NCI-H748 (cell line): ENCODE results near the gene KCNRG.
"Not testable (repeated sequence)": the region's sequence is repeated elsewhere in the genome, so short reads cannot be mapped to it uniquely, and the experiment has no call there.

Experiments used
- DNase-seq: peaks from one replicate; lab custom pipeline; 2025; ENCODE audit not compliant: unreplicated experiment; lab: John Stamatoyannopoulos, UW

The KCNRG gene

GRCh38 chr13:50015258-50015657, at the start of gene KCNRG:
KCNRG (plus strand) TSS chr13:50015444; CDS start chr13:50015494, 50 bp downstream.
- DNase-seq: no peak

GRCh38 chr13:49967456-49967855, 47.8 kb upstream of the KCNRG start:
- no peak for DNase-seq

DNA sequence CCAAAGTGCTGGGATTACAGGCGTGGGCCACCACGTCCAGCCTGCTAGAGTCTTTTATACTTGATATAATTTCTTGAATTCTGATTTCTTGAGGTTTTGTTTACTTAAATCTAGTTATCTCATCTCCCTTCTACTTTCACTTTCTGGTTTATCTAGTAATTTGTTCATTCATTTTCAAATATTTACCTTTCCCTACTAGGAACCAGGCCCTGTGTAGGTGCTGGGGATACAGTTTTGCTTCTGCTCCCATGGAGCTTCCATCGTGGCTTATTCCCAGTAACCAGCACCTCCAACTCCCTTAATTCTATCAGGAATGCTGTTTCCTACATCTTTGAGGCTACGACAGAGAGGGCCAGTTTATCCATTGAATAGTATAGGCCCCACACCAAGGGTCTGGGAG, 42.5 kb upstream of the KCNRG start:
- DNase-seq: no peak

DNA sequence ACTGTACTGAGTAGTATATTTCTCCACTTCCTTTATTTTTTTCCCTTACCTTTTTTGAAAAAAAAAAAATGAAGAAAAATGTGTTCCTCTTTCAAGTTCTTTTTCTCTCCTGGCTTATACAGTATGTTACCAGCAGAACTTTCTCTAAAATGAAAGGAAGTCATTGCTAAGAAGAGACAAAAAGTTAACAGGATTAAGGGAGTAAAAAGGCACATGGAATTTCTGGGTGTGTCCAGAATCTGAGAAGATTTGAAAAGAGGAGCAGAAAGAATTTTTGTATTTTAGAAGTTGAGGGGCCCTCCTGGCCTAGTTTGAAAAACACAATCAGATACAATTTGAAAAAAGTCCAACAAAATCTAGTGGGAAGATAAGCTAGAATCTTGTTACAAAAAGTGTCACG, 39.4 kb upstream of the KCNRG start:
- no peak for DNase-seq

DNA sequence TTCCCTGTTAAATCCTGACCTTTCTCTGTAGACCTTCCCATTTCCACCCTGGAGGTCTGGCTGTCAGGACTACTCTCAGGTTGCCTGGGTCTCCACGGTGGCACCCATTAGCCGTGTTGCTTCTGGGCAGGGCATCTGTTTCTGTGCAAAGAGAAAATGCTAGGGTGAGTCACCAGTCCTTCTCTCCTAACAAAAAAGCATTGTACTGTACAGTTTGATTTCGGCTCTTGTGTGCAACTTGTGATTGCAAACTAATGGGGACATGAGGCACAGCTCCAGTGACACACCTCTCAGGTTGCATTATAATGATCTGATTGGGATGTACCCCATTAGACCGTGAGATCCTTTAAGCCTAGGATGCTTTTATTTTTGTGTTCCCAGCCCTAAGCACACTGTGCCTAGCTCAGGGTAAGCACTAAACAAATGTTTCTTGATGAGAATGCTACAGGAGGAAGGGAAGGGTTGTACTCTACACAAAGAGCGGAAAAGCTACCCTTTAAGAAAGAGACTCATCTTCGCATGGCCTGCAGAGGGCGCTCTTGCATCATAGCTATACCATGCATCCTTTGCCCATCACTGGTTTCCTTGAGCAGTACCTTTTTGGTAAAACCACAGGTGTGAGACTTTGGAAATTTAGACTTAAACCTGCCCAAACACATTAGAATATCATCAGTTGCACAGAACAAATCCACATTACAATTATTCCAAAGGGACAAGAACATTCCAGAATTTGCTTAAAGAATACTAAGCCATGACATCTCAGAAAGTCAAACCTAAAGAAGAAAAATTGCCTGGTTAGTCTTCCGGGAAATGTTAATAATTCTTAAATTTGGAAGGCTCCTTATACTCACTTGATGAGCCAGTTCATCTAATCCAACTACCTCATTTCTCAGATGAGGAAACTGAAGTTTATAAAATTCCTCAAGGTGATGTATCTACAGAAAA, 38.7 kb upstream of the KCNRG start:
- peak; percentile 76 for DNase-seq

GRCh38 chr13:49977992-49978391, 37.3 kb upstream of the KCNRG start:
- no peak for DNase-seq

DNA sequence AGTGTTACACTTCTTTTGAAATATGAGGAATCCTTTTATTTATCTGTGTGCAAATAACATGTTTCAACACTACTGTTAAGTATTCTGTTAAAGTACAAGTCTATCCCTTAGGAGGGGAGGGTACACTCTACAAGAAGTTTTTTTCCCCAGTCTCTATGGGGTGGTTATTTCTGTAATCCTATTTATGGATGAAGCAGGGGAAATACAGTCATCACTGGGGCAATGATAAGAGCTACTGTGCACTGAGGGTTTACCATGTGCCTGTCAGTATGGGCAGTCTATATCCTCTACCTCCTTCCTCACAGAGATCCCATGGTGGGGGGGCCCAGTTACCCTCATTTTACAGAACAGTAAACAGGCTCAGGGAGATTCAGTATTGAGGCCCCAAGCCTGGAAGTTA, 35.0 kb upstream of the KCNRG start:
- DNase-seq: no peak

DNA sequence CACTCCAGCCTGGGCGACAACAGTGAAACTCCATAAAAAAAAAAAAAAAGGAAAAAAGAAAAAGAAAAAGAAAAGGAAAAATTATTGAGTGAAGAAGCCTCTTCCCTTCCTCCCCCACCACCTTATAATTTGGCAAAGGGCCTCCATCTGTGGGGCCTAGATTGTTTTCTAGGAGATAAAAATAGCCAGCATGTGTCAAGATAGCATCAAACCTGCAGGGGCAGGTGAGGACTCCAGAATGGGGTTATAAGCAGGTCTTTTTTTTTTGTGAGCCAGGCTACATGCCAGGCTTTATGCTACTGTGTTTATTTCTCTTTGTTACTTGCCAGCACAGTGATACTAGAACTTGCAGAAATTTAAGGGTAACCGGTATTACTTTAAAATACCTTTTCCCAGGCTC, 30.1 kb upstream of the KCNRG start:
- no peak for DNase-seq

DNA sequence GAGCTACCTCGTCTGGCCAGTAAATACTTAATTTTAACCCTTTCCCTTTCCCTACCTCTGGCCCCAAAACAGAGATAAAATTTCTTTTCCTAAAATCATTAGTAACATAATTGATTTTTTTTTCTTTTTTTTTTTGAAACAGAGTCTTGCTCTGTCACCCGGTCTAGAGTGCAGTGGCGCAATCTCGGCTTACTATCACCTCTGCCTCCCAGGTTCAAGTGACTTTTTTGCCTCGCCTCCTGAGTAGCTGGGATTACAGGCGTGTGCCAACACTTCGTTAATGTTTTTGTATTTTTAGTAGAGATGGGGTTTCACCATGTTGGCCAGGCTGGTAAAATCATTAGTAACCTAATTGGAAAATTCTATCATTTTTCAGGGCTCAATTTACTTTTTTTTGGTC, 28.8 kb upstream of the KCNRG start:
- no peak for DNase-seq

DNA sequence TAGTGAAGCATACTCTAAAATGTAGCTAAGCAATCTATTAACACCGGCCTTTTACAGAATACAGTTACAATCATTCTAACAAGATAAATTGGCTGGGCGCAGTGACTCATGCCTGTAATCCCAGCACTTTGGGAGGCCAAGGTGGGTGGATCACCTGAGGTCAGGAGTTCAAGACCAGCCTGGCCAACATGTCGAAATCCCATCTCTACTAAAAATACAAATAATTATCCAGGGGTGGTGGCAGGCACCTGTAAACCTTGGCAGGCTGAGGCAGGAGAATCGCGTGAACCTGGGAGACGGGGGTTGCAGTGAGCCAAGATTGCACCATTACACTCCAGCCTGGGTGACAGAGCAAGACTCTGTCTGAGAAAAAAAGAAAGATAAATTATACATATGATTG, 24.6 kb upstream of the KCNRG start:
- DNase-seq: not testable (repeated sequence)

DNA sequence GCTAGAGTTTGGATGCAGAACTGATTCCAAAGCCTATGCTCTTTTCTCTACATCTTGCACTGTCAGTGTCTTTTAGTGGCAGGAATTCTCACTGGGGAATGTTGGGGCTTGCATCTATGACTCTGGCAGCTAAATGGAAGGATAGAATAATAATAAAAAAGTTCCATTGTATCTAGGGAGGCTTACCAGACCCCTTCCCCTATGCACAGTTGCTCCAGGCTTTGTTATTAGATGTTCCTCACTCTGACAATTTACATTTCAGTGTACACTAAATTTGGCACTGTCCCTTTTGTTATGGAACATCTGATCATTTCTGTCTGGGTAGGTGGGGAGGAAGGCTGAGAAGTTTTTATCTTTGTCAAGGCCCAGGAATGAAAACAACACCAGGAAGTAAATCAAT, 22.1 kb upstream of the KCNRG start:
- DNase-seq: no peak

DNA sequence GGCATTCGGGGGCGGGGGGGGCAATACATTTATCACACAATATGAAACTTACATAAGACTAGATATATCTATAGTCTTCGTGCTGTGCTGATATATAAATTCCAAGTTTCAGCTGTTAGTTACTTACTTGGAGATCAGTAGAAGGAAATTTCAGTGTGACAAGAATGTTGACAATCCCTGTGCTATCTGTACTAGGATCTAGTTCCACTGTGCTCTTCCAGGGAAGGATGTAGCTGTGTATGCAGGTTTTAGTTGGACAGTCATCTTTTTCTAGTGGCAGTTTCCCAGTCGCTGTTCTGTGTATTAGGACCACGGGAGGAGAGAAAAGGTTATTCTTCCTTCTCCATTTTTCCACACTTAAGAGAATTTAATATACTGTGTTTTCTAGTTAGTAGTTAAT, 21.6 kb upstream of the KCNRG start:
- DNase-seq: no peak

GRCh38 chr13:49995625-49996101, 19.6 kb upstream of the KCNRG start:
- peak; percentile 54 for DNase-seq

DNA sequence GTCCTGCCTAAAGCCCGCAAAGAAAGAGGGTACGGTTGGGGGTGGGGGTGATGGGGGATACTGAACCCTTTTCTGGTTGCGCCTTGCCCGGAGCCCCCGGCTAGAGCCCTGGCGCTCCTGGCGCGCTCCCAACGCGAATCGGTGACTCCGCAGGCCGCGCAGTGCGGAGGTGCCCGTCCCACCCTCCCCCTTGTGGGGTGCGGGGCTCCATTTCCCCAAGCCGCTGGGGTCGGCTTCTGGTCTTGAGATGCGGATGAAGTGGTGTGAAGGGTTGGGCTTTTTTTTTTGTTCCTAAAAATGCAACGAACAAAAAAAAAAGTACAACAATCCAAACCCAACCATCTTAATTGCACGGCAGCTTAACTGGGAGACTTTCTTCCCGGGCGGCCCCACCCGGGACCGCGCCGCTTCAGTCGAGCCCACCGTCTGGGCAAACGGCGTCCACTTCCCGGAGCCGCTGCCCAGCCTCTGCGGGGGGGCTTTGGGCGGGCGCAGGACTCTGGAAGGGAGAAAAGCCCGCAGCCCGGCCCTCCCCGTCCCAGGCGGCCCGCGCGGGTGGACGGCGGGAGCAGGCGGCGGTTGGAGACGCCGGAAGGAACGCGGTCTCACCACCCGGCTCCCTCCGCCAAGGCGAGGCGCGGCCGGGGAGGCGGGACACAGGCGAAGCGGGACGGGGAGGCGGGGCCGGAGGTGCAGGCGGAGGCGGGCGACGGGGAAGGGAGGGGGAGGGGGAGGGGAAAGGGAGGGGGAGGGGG, 18.9 kb upstream of the KCNRG start:
- DNase-seq: peak; percentile 95

DNA sequence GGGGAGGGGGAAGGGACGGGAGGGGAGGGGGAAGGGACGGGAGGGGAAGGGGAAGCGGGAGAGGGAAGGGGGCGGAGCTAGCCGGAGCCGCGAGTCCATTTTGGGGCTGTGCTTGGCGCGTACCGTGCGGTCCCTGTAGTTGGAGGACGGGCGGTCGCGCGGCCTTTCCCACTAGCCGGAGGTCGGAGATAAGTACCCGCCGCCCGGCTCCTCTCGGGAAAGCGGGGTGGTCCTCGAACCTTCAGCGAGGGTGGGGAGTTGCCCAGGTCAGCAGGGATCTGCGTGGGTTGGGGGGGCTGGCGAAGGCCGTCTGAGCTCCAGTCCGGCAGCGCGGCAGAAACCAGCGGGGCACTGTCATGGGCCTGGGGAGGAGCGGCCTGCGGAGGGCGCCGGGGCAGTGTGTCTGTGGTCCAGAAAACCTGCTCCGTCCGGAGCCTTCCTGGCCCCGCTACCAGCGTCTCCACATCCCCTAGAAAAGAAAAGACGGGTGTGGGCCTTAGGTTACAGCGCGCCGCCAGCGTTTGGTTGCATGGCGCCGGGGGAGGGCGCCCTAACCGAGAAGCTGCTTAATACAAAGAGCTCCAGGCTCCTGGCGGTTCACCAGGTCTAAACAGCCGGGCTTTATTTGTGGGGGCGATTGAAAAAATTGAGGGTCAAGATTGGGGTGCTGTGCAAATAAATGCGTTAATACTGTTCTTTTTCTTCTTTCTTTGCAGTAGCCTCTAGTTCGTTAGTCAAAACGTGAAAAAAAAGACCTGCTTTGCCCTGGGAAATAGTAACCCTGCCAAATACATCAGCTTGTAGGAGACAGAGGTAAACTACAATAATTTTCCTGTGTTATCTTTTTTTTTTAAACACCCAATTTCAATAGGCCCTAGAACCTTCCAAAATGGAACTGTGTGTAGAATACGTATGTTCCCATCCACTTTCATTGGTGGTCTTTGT, 18.0 kb upstream of the KCNRG start, which contains the start of gene TRIM13:
Gene TRIM13, plus strand, starts transcription at position 92 of the 945 bp plus-strand sequence. CDS start 14,899 bp downstream, outside the sequence.
- DNase-seq: peak; percentile 93

- peak; percentile 41 for DNase-seq
Observed at GRCh38 chr13:49997955-49998354, 17.3 kb upstream of the KCNRG start.

- no peak for DNase-seq
Observed at GRCh38 chr13:49998714-49999624, 16.3 kb upstream of the KCNRG start.

DNA sequence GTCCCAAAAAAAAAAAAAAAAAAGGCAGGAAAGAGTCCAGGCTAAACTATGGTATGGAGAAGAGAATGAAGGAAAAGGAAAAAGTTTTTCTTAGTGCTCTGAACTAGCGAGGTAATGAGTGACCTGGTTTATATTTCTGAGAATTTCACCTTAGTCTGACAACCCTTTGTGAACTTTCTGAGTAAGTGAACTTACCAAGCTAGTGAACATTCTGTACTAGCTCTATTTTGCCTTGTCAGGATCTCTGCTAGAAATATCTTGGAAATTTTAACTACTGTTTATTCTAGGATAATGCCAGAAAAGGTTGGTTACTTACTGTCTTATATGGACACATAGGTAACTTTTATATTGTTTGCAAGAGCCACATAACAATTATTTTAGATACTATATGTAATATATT, 14.0 kb upstream of the KCNRG start:
- no peak for DNase-seq

DNA sequence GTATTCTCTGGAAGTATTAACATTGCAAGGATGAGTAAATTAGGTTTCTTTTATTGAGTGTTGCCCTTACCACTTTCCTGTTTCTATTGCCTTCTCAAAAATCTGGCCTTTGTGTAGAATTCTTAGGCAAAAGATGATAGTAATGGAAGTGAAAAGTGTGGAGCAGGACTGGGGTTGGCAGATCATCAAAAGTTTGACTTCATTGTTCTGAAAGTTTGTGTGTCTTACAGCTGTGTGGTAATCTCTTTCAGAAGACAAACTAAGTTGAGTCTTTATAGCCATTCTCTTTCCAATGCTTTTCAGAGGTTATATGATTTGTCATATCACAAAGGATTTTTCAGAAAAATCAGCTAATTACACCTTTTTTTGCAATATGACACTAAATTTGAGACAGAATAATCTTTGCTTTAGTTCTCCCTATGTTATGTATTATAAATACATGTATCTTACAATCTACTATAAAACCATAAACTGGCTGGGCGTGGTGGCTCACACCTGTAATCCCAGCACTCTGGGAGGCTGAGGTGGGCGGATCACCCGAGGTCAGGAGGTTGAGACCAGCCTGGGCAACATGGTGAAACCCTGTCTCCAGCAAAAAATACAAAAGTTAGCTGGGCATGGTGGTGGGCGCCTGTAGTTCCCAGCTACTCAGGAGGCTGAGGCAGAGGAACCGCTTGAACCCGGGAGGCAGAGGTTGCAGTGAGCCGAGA, 8.7 kb upstream of the KCNRG start:
- no peak for DNase-seq
